Measurements from ENCODE around the gene NFIX. TPM values are rescaled to one million over a fixed set of nuclear protein-coding genes. Genes with fewer than 3 reads are reported as not detected.

NFIX gene
- total and polyA plus RNA-seq, 9 of the 15 experiments (the other 6 are each of a cell fraction or from before 2014, with no cell fraction given): 0.28 to 26.8 (median 5.4) TPM

GRCh38 chr19:13130886-13131490, 135.7 kb downstream of the NFIX start (continued):
- no peak for TF ChIP-seq E2F5 (CRISPR knock-in tag; IDR thresholded peaks at IDR 0.05)
- no peak for TF ChIP-seq NFE2 (IDR thresholded peaks at IDR 0.05; ENCODE audit: low read depth)

- peak; percentile 60 for FAIRE-seq
- intact Hi-C loops (cut with micrococcal nuclease): no loop called here
Measured at GRCh38 chr19:13132471-13133180, 137.4 kb downstream of the NFIX start.

More at GRCh38 chr19:13132471-13133180, 137.4 kb downstream of the NFIX start:
- no peak overlapping the region for H2AFZ ChIP-seq (ENCODE audit: low read depth, low read length)
- no TSS peak for BruUV-seq (replicated peaks)
- H4K20me1 ChIP-seq (replicated peaks; ENCODE audit: control insufficient read depth, insufficient read depth, low read length): peaks cover 35% of the 10 kb centered on the region
- H3K27ac ChIP-seq (ENCODE audit: extremely low read depth, low read depth, low read length): peak overlapping the region; percentile 41; the same call in 1 of the 3 replicates
- H3K9me3 ChIP-seq (replicated peaks; ENCODE audit: control insufficient read depth, insufficient read depth, low read depth, low read length): no peaks in the 10 kb centered on the region
- H3K79me2 ChIP-seq (ENCODE audit: control insufficient read depth, insufficient read depth, low read length): peaks cover 70% of the 10 kb centered on the region
- DNase-seq (ENCODE audit: extremely low read depth in 1 of 4, low spot score in 3 of 4): no peak
- no peak overlapping the region for H3K4me3 ChIP-seq
- no peaks in the 10 kb centered on the region for H3K27me3 ChIP-seq (ENCODE audit: control insufficient read depth in 2 of 2, insufficient read depth in 2 of 2, low read length in 2 of 2)
- H3K9ac ChIP-seq (ENCODE audit: insufficient read depth in 1 of 2, low read depth in 2 of 2, low read length in 2 of 2): peak overlapping the region in 1 of 2 experiments; percentile 78; a peak in 1 of 4 replicates
- H3K4me1 ChIP-seq (replicated peaks in 1 of 2; ENCODE audit: control insufficient read depth in 2 of 2, insufficient read depth in 2 of 2, low read length in 2 of 2): peaks cover 16 to 28% of the 10 kb centered on the region in 2 experiments
- in situ Hi-C loops (cut with MboI): no loop called here
- peaks cover 92% of the 10 kb centered on the region for H3K36me3 ChIP-seq (ENCODE audit: control insufficient read depth, insufficient read depth, low read length)
- ATAC-seq: peak; percentile 17; the same call in 1 of the 3 replicates
- H3K9me1 ChIP-seq (ENCODE audit: control insufficient read depth, insufficient read depth, low read length): no peaks in the 10 kb centered on the region
- ChIA-PET CTCF (ENCODE audit: low intra/inter-chr PET ratio) (no interaction called here), POLR2A (interaction anchor here (1.0 to 3.2 kb wide), 7 partner anchors 9 to 22 kb away, joined by 3 to 17 read pairs (median 7); partner anchors contain the start of genes IER2 and STX10)
- TF ChIP-seq RBBP5 (IDR thresholded peaks at IDR 0.05; ENCODE audit: borderline replicate concordance, insufficient read depth, low read length, poor library complexity, severe bottlenecking): no peak
- TF ChIP-seq THRB (CRISPR knock-in tag; conservative IDR thresholded peaks at IDR 0.05): no peak
- 0 out of 2 replicates have a peak, but pooled peaks have one; percentile 16 for TF ChIP-seq ESRRA (IDR thresholded peaks at IDR 0.05; ENCODE audit: borderline replicate concordance, low read depth)
- TF ChIP-seq ATF3 (IDR thresholded peaks at IDR 0.05): peak; percentile 10; the same call in 1 of the 2 replicates
- no peak for TF ChIP-seq ATF3 (CRISPR knock-in tag; conservative IDR thresholded peaks at IDR 0.05)
- TF ChIP-seq HMBOX1 (IDR thresholded peaks at IDR 0.05): peak; percentile 87
- TF ChIP-seq FOSL1 (tag; conservative IDR thresholded peaks at IDR 0.05): peak; percentile 49
- 60% methylated on average over 8 of the region's 8 CpGs for WGBS (ENCODE audit: insufficient coverage, low coverage, missing lambda C conversion rate)
- H3K4me2 ChIP-seq (ENCODE audit: insufficient read depth, low read length): no peak overlapping the region
